Fibroblast of villous mesenchyme (primary cell): Measurements from ENCODE around the gene SH3BGRL3. TPM values are rescaled to one million over a fixed set of nuclear protein-coding genes. Genes with fewer than 3 reads are reported as not detected.
"Not testable (repeated sequence)": the region's sequence is repeated elsewhere in the genome, so short reads cannot be mapped to it uniquely, and the experiment has no call there.

Experiments
- DNase-seq: peaks from one replicate; pipeline ENCODE4 v3.0.0-alpha.2; 2010; ENCODE audit warnings: low read depth
- H3K4me3 ChIP-seq: 2 replicates; pipeline ENCODE4 v1.5.1; 2011; ENCODE audit warnings: low read depth, mild to moderate bottlenecking, low read length
- total RNA-seq: library from RNA; depleted of rRNA; stranded (reverse); fragments of >200 nt; gene quantifications from 2 replicates; pipeline ENCODE4 v1.2.3, GENCODE V29; 2012
- TF ChIP-seq, protein P1 (sequence below): IDR thresholded peaks from 2 replicates; pipeline ENCODE4 v1.5.1; 2012; ENCODE audit warnings: low read depth, mild to moderate bottlenecking, low read length; ENCODE audit not compliant: insufficient read depth

The SH3BGRL3 gene
- total RNA-seq, 1 donor: 18.1 TPM

DNA sequence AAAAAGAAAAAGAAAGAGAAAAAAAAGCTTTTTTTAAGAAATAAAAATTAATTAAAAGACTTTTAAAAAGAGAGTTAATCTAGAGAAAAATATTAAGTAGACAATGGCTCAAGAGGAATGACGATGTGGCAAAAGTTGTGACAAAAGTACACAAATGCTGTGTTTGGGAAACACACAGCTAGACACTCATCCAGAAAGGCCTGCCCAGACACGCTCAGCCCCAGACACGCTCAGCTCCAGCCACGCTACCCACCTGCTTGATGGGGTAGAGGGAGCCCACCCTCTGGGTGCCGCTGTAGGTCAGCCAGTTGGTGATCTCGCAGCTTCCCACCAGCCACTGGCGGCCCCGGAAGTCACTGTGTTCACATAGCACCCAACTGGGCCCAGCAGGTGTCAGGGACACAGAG, 48.1 kb downstream of the SH3BGRL3 start:
- TF ChIP-seq, protein P1, sequence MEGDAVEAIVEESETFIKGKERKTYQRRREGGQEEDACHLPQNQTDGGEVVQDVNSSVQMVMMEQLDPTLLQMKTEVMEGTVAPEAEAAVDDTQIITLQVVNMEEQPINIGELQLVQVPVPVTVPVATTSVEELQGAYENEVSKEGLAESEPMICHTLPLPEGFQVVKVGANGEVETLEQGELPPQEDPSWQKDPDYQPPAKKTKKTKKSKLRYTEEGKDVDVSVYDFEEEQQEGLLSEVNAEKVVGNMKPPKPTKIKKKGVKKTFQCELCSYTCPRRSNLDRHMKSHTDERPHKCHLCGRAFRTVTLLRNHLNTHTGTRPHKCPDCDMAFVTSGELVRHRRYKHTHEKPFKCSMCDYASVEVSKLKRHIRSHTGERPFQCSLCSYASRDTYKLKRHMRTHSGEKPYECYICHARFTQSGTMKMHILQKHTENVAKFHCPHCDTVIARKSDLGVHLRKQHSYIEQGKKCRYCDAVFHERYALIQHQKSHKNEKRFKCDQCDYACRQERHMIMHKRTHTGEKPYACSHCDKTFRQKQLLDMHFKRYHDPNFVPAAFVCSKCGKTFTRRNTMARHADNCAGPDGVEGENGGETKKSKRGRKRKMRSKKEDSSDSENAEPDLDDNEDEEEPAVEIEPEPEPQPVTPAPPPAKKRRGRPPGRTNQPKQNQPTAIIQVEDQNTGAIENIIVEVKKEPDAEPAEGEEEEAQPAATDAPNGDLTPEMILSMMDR: no peak
- no peak for DNase-seq
- H3K4me3 ChIP-seq: no peak overlapping the region

DNA sequence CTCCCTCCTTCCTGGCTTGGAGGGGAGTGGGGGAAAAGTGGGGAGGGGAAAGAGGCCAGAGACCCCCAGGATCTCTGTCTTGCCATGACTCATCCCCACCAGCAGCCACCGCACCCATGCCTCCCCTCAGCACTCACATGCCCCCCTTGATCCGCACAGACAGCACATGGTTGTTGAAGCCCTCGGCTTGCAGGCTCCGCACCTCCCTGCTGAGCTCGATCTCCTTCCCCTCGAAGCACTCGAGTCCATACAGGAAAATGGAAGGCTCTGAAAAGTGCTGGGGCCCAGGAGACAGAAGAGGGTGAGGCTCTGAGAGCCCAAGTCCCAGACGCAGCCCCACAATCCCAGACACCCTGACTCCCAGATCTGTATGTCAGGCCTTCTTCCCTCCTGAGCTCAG, 48.7 kb downstream of the SH3BGRL3 start:
- H3K4me3 ChIP-seq: no peak overlapping the region
- TF ChIP-seq, protein P1: no peak
- DNase-seq: no peak

DNA sequence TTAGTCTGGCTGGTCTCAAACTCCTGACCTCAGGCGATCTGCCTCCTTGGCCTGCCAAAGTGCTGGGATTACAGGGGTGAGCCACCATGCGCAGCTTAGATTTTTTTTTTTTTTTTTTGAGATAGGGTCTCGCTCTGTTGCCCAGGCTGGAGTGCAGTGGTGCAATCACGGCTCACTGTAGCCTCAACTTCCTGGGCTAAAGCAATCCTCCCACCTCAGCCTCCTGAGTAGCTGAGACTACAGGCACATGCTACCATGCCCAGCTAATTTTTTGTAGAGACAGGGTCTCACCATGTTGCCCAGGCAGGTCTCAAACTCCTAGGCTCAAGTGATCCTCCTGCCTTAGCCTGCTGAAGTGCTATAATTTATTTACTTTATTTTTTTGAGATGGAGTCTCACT, 49.5 kb downstream of the SH3BGRL3 start:
- H3K4me3 ChIP-seq, DNase-seq: not testable (repeated sequence)

DNA sequence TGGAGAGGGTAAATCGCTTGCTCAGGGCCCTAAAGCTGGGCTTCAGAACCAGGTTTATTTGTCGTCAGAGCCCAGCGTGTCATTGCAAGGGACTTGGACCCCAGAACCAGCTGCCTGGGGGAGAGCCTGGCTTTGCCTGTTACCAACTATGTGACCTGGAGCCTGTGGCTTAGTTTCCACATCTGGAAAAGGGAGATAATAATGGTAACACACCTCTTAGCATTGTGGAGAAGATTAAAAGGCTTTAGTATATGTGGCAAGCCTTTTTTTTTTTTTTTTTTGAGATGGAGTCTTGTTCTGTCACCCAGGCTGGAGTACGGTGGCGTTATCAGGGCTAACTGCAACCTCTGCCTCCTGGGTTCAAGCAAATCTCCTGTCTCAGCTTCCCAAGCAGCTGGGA, 50.4 kb downstream of the SH3BGRL3 start:
- TF ChIP-seq, protein P1: no peak
- H3K4me3 ChIP-seq: no peak overlapping the region
- DNase-seq: no peak

Other genes with a start within 250 kb of the SH3BGRL3 start
- gene SLC30A2, start 234.0 kb upstream of the SH3BGRL3 start, total RNA-seq: not detected in 2 replicates
- not detected in 2 replicates for gene TRIM63, start 212.5 kb upstream of the SH3BGRL3 start, total RNA-seq
- gene PDIK1L, start 168.3 kb upstream of the SH3BGRL3 start, total RNA-seq: 2.6 and 4.8 TPM in 2 replicates
- gene FAM110D, start 121.0 kb upstream of the SH3BGRL3 start, total RNA-seq: under 0.01 TPM in 1 of 2 replicates, not detected in the other
- not detected in 2 replicates for gene C1orf232, start 111.1 kb upstream of the SH3BGRL3 start, total RNA-seq
- 20.3 and 26.4 TPM in 2 replicates for gene ZNF593, start 110.2 kb upstream of the SH3BGRL3 start, total RNA-seq
- 0.32 TPM in 1 of 2 replicates, not detected in the other for gene ZNF593OS, start 108.3 kb upstream of the SH3BGRL3 start, total RNA-seq
- 0.32 TPM in 1 of 2 replicates, not detected in the other for gene CNKSR1, start 102.6 kb upstream of the SH3BGRL3 start, total RNA-seq
- gene CATSPER4, start 89.5 kb upstream of the SH3BGRL3 start, total RNA-seq: not detected in 2 replicates
- 9.3 and 13.0 TPM in 2 replicates for gene CEP85, start 45.9 kb upstream of the SH3BGRL3 start, total RNA-seq
- 2.9 and 5.6 TPM in 2 replicates for gene UBXN11, start 26.6 kb downstream of the SH3BGRL3 start, total RNA-seq
- not detected in 2 replicates for gene CD52, start 37.9 kb downstream of the SH3BGRL3 start, total RNA-seq
- gene CRYBG2, start 74.0 kb downstream of the SH3BGRL3 start, total RNA-seq: not detected in 2 replicates
- not detected in 2 replicates for gene ZNF683, start 92.7 kb downstream of the SH3BGRL3 start, total RNA-seq
- not detected in 2 replicates for gene LIN28A, start 130.7 kb downstream of the SH3BGRL3 start, total RNA-seq
- 57.7 and 69.1 TPM in 2 replicates for gene DHDDS, start 152.2 kb downstream of the SH3BGRL3 start, total RNA-seq
- 223 and 252 TPM in 2 replicates for gene HMGN2, start 192.4 kb downstream of the SH3BGRL3 start, total RNA-seq
- 3.2 and 6.9 TPM in 2 replicates for gene RPS6KA1, start 249.7 kb downstream of the SH3BGRL3 start, total RNA-seq